CD14-positive monocyte (primary cell): ENCODE measurements around the gene DYNC1H1. TPM values are rescaled to one million over a fixed set of nuclear protein-coding genes. Genes with fewer than 3 reads are reported as not detected.

Experiments
- DNase-seq, 3 donors: peaks; one replicate each; pipeline ENCODE4 v3.0.0-alpha.2; 2011 to 2022
- H2AFZ ChIP-seq: 2 replicates; pipeline ENCODE4 v1.6.0; 2012; ENCODE audit warnings: mild to moderate bottlenecking, low read depth, low read length, inconsistent platforms; ENCODE audit not compliant: insufficient read depth, poor library complexity, severe bottlenecking
- H3K27ac ChIP-seq, 2 donors: 1 replicate in 1 of 2; 2 replicates in 1 of 2; pipeline ENCODE4 v1.5.1; 2012 to 2013; ENCODE audit warnings: low read length in 2 of 2, control low read depth in 1 of 2, inconsistent platforms in 1 of 2, low read depth in 1 of 2, mild to moderate bottlenecking in 1 of 2
- H3K27me3 ChIP-seq, 2 donors: one replicate each; pipeline versions ENCODE4 v1.6.0 to v1.6.1; 2011 to 2013; ENCODE audit warnings: low read length in 2 of 2; ENCODE audit not compliant: control insufficient read depth in 2 of 2, insufficient read depth in 2 of 2
- H3K36me3 ChIP-seq, 2 donors: replicated peaks in 1 of 2; 1 replicate in 1 of 2; 2 replicates in 1 of 2; pipeline versions ENCODE4 v1.5.1 to v1.6.1; 2012 to 2013; ENCODE audit warnings: low read length in 2 of 2, control low read depth in 1 of 2, inconsistent platforms in 1 of 2, mild to moderate bottlenecking in 1 of 2; ENCODE audit not compliant: insufficient read depth in 2 of 2, control insufficient read depth in 1 of 2
- H3K4me1 ChIP-seq, 2 donors: 1 replicate in 1 of 2; 2 replicates in 1 of 2; pipeline versions ENCODE4 v1.5.1 to v1.6.1; 2012 to 2013; ENCODE audit warnings: low read length in 2 of 2, control low read depth in 1 of 2, inconsistent platforms in 1 of 2, mild to moderate bottlenecking in 1 of 2, moderate library complexity in 1 of 2; ENCODE audit not compliant: insufficient read depth in 2 of 2, control insufficient read depth in 1 of 2
- H3K4me2 ChIP-seq: replicated peaks from 2 replicates; pipeline ENCODE3; 2012; ENCODE audit warnings: low read length, moderate library complexity, mild to moderate bottlenecking; ENCODE audit not compliant: poor library complexity, severe bottlenecking; ENCODE audit errors: extremely low read depth
- H3K4me3 ChIP-seq, 3 experiments: fragments of 200-600 bp in 1 of 3; sonication (generic) in 1 of 3; replicated peaks in 1 of 3; 1 replicate in 2 of 3; 2 replicates in 1 of 3; pipeline ENCODE4 v1.5.1; 2011 to 2013; ENCODE audit warnings: low read length in 3 of 3, mild to moderate bottlenecking in 3 of 3, control low read depth in 2 of 3, low read depth in 2 of 3, inconsistent platforms in 1 of 3, moderate library complexity in 1 of 3
- H3K79me2 ChIP-seq: 2 replicates; pipeline ENCODE4 v1.6.0; 2012; ENCODE audit warnings: mild to moderate bottlenecking, control low read depth, inconsistent platforms, low read length, moderate library complexity; ENCODE audit not compliant: insufficient read depth
- H3K9ac ChIP-seq: 2 replicates; pipeline ENCODE4 v1.6.0; 2017; ENCODE audit warnings: low read length, mild to moderate bottlenecking; ENCODE audit not compliant: insufficient read depth, poor library complexity, severe bottlenecking
- H3K9me3 ChIP-seq, 2 donors: replicated peaks in 1 of 2; 1 replicate in 1 of 2; 2 replicates in 1 of 2; pipeline versions ENCODE4 v1.5.1 to v1.6.1; 2012 to 2013; ENCODE audit warnings: low read length in 2 of 2, control low read depth in 1 of 2; ENCODE audit not compliant: control insufficient read depth in 1 of 2, insufficient read depth in 1 of 2
- H4K20me1 ChIP-seq: 2 replicates; pipeline ENCODE4 v1.6.0; 2012; ENCODE audit warnings: mild to moderate bottlenecking, low read length, control low read depth, moderate library complexity; ENCODE audit not compliant: insufficient read depth
- H3K27ac Mint-ChIP-seq, 7 donors: one replicate each; pipeline ENCODE4 v1.8.0; 2020; ENCODE audit warnings: mild to moderate bottlenecking in 7 of 7, mixed read lengths in 7 of 7, moderate library complexity in 6 of 7, inconsistent platforms in 2 of 7
- H3K27me3 Mint-ChIP-seq, 3 donors: one replicate each; pipeline ENCODE4 v1.8.0; 2021 to 2022; ENCODE audit warnings: low read depth in 3 of 3, mild to moderate bottlenecking in 3 of 3, mixed read lengths in 3 of 3, moderate library complexity in 3 of 3, inconsistent platforms in 1 of 3
- H3K36me3 Mint-ChIP-seq, 2 donors: one replicate each; pipeline ENCODE4 v1.8.0; 2020; ENCODE audit warnings: mixed read lengths in 2 of 2, inconsistent platforms in 1 of 2, mild to moderate bottlenecking in 1 of 2
- H3K4me1 Mint-ChIP-seq: one replicate; pipeline ENCODE4 v1.8.0; 2020; ENCODE audit warnings: mild to moderate bottlenecking, mixed read lengths
- H3K4me3 Mint-ChIP-seq, 2 donors: one replicate each; pipeline ENCODE4 v1.8.0; 2020; ENCODE audit warnings: mild to moderate bottlenecking in 2 of 2, mixed read lengths in 2 of 2, moderate library complexity in 1 of 2
- H3K9me3 Mint-ChIP-seq, 7 donors: one replicate each; pipeline ENCODE4 v1.8.0; 2020 to 2022; ENCODE audit warnings: mixed read lengths in 7 of 7, mild to moderate bottlenecking in 6 of 7, moderate library complexity in 6 of 7, inconsistent platforms in 2 of 7
- WGBS: methylation state at CpG from one replicate; pipeline ENCODE4 v1.1.5; 2013; ENCODE audit warnings: missing lambda C conversion rate; ENCODE audit not compliant: insufficient coverage; 5-methylcytosine and 5-hydroxymethylcytosine counted together
- intact Hi-C, 2 donors: fragments of 100-400 bp; cut with micrococcal nuclease; formaldehyde crosslinking; loops; one replicate each; pipeline versions ENCODE4 v1.15.0 to v1.15.1; 2023
- polyA plus RNA-seq, 3 donors: library from polyadenylated mRNA; depleted of rRNA in 1 of 3; unstranded in 2 of 3; stranded (reverse) in 1 of 3; fragments of 300-500 nt in 2 of 3; fragments of >200 nt in 1 of 3; fragmentation: Illumina TruSeq in 2 of 3; gene quantifications; 1 replicate in 2 of 3; 2 replicates in 1 of 3; pipeline ENCODE4 v1.2.3, GENCODE V29; 2012 to 2021
- TF ChIP-seq, protein P1 (sequence below): fragments of 200-600 bp; IDR thresholded peaks from one replicate; pipeline ENCODE4 v1.8.0; 2022; ENCODE audit warnings: antibody characterized with exemption, mild to moderate bottlenecking

Gene DYNC1H1
- polyA plus RNA-seq, 3 donors = 14.7 to 87.3 (median 23.6) TPM

DNA sequence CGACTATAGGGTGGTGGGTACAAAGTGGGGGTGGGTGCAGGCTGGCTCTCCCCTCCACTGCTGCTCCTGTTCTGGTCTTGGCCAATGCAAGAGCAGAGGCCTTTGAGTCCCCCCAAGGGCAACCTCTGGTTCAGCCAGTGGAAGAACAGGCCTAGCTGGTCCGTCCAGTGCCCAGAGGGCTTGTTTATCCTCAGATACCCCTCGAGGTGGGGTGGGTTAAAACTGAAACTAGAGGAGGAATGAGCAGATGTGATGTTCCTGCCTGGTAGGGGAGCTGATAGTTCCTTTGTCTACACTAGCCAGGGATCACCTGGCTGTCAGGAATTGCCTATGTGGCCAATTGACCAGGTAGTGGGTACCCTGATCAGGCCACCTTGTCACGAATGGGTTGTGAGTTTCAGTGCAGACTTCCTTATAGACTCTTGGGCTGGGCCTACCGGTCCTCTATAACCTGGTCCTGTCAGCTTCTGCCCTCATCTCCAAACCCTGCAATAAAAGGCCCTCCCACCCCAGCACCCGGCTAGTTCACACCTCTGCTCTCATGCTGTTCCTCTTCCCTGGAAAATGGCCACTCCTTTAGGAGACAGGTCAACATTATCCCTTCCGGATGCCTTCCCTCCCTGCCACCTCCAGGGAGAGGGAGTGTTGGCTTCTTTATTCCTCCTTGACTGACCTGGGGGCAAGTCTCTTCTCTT lies 133.2 kb downstream of the DYNC1H1 start:
- Histone ChIP-seq H3K27ac (no peak overlapping the region), H3K9ac (no peak overlapping the region), H3K27me3 (peaks cover 0 to 9% of the 10 kb centered on the region in 2 donors), H3K9me3 (no peaks in the 10 kb centered on the region), H2AFZ (no peak overlapping the region), H4K20me1 (no peaks in the 10 kb centered on the region), H3K4me2 (no peak overlapping the region), H3K4me1 (peaks cover 0 to under 1% of the 10 kb centered on the region in 2 donors), H3K36me3 (no peaks in the 10 kb centered on the region), H3K79me2 (no peaks in the 10 kb centered on the region), H3K4me3 (no peak overlapping the region)
- Mint-ChIP-seq H3K27ac (no peak overlapping the region), H3K9me3 (peaks cover 0 to 1% (median 0%) of the 10 kb centered on the region in 7 donors), H3K27me3 (peaks cover 5 to 16% (median 10%) of the 10 kb centered on the region in 3 donors), H3K4me3 (no peak overlapping the region), H3K4me1 (peaks cover 2% of the 10 kb centered on the region), H3K36me3 (no peaks in the 10 kb centered on the region)
- TF ChIP-seq, protein P1, sequence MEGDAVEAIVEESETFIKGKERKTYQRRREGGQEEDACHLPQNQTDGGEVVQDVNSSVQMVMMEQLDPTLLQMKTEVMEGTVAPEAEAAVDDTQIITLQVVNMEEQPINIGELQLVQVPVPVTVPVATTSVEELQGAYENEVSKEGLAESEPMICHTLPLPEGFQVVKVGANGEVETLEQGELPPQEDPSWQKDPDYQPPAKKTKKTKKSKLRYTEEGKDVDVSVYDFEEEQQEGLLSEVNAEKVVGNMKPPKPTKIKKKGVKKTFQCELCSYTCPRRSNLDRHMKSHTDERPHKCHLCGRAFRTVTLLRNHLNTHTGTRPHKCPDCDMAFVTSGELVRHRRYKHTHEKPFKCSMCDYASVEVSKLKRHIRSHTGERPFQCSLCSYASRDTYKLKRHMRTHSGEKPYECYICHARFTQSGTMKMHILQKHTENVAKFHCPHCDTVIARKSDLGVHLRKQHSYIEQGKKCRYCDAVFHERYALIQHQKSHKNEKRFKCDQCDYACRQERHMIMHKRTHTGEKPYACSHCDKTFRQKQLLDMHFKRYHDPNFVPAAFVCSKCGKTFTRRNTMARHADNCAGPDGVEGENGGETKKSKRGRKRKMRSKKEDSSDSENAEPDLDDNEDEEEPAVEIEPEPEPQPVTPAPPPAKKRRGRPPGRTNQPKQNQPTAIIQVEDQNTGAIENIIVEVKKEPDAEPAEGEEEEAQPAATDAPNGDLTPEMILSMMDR = no peak
- DNase-seq = no peak
- WGBS = 73% methylated on average over 5 of the region's 7 CpGs
- intact Hi-C loops = loop anchor here (2.0 to 10.0 kb wide), 3 partner anchors 35 to 135 kb away; partner anchors contain the start of gene DYNC1H1 (in 1 of the 2)

DNA sequence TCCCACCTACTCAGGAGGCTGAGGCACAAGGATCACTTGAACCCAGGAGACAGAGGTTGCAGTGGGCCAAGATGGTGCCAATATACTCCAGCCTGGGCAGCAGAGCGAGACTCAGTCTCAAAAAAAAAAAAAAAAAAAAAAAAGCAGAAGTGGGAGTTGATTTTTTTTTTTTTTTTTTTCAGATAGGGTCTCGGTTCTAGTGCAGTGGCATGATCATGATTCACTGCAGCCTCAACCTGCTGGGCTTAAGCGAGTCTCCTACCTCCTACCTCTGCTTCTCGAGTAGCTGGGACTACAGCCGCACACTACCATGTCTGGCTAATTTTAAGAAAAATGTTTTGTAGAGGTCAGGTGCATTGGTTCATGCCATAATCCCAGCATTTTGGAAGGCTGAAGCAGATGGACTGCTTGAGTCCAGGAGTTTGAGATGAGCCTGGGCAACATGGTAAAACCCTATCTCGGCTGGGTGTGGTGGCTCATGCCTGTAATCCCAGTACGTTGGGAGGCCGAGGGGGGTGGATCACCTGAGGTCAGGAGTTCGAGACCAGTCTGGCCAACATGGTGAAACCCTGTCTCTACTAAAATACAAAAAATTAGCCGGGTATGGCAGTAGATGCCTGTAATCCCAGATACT lies 138.8 kb downstream of the DYNC1H1 start:
- H3K9me3 ChIP-seq = no peaks in the 10 kb centered on the region
- H3K4me1 Mint-ChIP-seq = peaks cover 25% of the 10 kb centered on the region
- H3K27me3 ChIP-seq = no peaks in the 10 kb centered on the region
- no peak overlapping the region for H3K4me3 Mint-ChIP-seq
- intact Hi-C loops = no loop called here
- TF ChIP-seq, protein P1 = no peak
- DNase-seq = peak; percentile 18 to 62 (median 29)
- H3K4me2 ChIP-seq = no peak overlapping the region
- H3K4me3 ChIP-seq = no peak overlapping the region
- no peaks in the 10 kb centered on the region for H3K79me2 ChIP-seq
- peaks cover 0 to 1% (median 0%) of the 10 kb centered on the region in 3 donors for H3K27me3 Mint-ChIP-seq
- no peak overlapping the region for H2AFZ ChIP-seq
- no peaks in the 10 kb centered on the region for H3K36me3 Mint-ChIP-seq
- 100% methylated on average over 1 of the region's 10 CpGs for WGBS
- no peaks in the 10 kb centered on the region for H4K20me1 ChIP-seq
- no peak overlapping the region for H3K9ac ChIP-seq
- no peaks in the 10 kb centered on the region for H3K36me3 ChIP-seq
- peaks cover 27% of the 10 kb centered on the region in 2 donors for H3K4me1 ChIP-seq
- no peak overlapping the region for H3K27ac ChIP-seq
- peaks cover 0 to 1% (median 0%) of the 10 kb centered on the region in 7 donors for H3K9me3 Mint-ChIP-seq
- no peak overlapping the region for H3K27ac Mint-ChIP-seq
